HG03095 (cell line): ENCODE measurements around the gene NBPF26.
"Not testable (repeated sequence)": the region's sequence is repeated elsewhere in the genome, so short reads cannot be mapped to it uniquely, and the experiment has no call there.

Experiments
- ATAC-seq: cut with Tn5 transposase; IDR thresholded peaks from one replicate; pipeline ENCODE4 v1.9.1; 2021; ENCODE audit warnings: moderate library complexity; ENCODE audit not compliant: unreplicated experiment

Gene NBPF26

DNA sequence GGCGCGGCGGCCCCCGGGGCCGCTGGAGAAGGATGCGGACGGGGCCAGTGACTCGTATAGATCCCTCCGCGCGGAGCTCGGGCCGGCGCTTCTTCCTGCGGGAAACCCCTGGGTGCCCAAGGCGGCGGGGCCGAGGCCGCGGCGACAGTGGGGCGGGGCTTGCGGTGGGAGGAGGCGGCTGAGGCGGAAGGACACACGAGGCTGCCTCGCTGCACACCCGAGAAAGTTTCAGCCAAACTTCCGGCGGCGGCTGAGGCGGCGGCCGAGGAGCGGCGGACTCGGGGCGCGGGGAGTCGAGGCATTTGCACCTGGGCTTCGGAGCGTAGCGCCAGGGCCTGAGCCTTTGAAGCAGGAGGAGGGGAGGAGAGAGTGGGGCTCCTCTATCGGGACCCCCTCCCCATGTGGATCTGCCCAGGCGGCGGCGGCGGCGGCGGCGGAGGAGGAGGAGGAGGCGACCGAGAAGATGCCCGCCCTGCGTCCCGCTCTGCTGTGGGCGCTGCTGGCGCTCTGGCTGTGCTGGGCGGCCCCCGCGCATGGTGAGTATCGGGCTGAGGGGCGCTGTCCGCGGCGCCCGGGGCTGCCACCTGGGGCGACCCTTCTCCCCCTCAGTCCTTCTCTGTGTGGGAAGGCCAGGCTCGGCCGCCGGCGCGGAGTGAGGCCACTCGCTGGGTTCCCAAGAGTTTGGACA is at the start of gene NBPF26:
TSS of gene NBPF26 (plus strand) at position 231 of the 688 bp plus-strand sequence.
- not testable (repeated sequence) for ATAC-seq

DNA sequence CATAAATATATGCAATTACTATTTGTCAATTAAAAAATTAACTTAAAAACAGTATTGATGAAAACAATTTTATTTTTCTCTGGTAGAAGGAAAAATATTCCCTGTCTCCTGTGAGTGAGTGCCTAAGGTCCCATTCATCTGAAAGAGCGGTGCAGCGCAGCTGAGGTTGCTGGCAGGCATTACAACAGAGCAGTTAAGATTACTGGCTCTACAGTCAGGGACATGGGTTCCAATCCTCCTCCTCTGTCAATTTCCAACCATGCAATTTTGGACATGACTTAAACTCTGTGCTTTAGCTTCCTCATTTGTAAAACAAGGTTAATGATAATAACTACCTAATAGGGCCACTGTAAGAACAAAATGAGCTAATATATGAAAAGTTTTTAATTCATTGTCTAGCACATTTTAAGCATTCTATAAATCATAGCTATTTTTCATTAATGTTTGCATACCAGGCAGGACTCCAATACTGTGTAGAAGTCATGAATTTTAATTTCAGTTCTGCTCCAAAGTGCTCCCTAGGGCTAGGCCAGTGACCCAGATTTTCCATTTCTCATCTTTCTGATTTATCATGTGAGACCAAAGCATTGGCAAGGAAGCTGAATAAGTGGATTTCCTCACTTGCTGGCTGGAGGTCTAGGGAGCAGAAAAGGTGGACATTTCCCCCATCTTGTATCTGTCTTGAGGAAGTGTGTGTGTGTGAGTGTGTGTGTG is 43.5 kb upstream of the NBPF26 start:
- ATAC-seq = not testable (repeated sequence)

DNA sequence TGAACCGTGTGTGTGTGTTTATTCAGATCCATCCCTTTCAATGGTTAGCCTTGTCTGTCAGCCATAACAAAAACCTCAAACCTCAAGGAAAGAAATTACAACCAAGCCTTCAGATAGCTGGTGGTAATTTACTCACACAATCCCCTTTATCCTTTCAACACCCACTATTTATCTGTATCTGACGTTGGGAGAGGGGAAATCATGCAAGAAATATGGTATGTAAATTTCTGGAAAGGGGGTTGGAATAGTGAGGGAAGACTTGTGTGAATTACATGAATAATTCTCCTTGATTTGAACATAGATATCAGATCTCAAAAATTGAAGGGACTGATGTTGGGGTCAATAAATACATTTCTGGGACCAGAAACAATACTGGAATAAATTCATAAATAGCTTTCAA is 42.8 kb upstream of the NBPF26 start:
- not testable (repeated sequence) for ATAC-seq

DNA sequence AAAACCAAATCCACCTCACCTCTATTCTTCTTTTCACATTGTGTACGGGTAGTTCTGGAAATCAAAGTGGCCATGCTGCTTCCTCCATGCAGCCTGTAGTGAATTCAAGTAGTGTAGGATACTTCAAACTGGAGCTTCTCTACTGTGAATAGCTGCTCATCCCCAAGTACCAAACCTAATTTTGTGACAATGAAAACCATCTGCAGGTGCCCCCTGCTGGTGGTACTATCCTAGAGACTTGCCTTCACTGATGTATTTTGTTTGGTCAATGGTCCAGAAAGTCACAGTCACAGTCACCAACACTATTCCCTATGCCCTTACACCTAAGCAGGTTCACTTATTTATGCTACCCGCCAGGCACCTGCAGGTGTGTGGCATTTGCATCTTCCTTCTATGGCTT is 39.3 kb upstream of the NBPF26 start:
- ATAC-seq = not testable (repeated sequence)

DNA sequence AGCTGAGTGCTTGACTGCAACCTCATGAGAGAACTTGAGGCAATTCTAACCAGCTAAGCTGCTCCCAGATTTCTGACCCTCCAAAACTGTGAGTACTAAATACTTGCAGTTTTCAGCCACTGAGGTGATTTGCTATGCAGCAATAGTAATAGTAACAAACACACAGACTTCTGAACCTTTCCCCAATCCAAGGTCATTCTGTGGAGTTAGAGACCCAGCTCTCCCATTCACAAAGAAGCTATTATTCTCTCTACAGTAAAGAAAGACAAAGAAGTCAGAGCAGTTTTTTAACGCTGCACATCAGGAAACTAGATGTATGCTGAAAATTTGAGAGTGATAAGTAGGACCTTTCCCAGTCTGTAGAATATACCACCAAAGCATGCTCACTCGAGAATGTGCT is 38.1 kb upstream of the NBPF26 start:
- not testable (repeated sequence) for ATAC-seq

DNA sequence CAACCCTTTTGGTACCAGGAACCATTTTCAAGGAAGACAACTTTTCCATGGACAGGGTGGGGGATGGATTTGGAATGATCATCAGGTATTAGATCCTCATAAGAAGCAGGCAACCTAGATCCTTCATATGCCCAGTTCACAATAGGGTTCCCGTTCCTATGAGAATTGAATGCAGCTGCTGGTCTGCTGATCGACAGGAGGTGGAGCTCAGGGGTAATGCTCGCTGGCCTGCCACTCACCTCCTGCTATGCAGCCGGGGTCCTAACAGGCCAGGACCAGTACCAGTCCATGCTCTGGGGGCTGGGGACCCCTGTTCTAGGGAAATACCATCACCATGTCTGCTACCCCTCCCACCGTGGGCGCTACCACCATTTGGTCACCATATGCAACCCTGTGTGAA is 36.5 kb upstream of the NBPF26 start:
- ATAC-seq = not testable (repeated sequence)

DNA sequence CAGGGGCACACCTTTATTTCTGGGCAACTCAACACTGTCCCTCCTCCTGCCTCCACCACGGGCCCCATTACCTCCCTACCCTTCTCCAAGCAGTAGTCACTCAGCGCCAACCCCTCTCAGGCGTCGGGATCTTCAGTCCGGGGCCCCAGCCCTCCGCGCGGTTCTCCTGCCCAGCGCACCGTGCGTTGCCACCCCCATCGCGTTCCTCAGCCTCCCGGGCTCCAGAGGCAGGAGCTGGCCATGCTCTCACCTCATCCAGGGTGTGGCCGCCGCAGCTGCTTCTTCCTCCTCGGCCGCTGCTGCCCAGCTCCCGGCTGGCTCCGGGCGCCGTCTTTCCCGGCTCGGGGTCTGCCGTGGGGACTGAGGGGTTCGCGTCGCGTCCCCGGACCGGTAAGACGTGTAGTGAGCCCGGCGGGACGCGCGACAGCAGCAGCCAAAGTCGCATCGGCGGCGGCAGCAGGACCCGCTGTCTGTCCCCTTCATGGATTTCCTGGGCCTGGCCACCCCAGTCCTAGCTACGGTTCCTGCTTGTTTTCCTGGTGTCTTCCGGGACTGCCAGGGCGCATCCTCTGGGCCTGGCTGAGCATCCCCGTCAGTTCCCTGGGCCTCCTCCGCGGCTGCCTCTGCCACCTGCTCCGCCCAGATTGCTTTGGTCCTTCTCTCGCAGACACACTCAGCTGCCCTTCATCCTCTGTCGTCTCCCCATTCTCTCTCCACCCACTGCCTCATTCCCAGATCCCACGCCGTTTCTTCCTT is 22.8 kb upstream of the NBPF26 start:
- not testable (repeated sequence) for ATAC-seq

DNA sequence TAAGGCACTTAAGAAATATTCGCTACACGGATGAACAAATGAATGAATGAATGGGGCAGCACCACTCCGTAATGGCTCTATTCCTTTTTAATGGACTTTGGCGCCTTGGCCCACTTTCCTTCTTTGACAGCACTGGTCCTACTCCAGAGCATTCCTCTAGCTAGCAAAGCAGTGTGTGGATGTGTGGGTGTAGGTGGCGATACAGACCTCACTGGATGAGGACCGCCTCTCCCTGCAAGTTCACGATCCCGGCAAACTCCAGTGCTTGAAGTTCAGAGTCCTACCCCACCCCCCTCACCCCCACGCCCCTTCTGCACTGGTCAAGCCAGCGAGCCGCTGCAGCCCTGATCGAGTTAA is 409 bp upstream of the NBPF26 start:
- not testable (repeated sequence) for ATAC-seq

DNA sequence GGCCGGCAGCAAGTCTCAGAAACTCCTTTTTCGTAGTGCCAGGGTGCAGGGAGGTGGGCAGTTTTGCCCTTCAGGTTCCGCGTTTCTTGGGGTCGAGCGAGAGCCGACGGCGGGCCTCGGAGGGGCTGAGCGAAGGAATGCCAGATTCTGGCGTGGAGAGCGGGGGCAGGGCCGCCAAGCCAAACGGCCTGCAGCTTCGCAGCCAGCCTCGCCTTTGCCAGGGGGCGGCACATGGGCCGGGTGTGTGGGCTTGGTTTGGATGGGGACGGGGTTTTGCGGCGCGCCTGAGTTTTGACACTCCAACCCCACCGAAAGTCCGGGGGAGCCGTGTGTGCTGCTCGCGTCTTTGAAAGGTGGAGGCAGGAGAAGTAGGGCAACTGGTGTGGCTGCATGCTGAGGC is 762 bp downstream of the NBPF26 start:
- not testable (repeated sequence) for ATAC-seq

DNA sequence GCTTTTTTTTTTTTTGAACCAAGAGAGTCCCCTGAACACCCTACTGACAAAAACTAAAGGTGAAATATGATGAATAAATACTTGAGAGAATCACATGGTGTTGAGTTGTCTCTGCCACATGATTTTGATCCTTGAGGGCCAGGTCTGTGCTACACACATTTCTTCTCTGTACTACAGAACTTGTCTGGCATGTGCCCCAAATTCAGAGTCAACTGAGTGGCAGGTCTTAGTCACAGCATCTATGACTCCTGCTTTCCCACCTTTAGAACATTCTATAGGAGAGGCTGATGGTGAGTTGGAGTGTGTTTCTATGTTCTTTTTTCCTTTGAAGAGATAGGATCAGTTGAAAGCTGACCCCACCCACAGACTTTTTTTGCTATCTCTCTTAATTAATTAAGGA is 5.1 kb downstream of the NBPF26 start:
- ATAC-seq = not testable (repeated sequence)

DNA sequence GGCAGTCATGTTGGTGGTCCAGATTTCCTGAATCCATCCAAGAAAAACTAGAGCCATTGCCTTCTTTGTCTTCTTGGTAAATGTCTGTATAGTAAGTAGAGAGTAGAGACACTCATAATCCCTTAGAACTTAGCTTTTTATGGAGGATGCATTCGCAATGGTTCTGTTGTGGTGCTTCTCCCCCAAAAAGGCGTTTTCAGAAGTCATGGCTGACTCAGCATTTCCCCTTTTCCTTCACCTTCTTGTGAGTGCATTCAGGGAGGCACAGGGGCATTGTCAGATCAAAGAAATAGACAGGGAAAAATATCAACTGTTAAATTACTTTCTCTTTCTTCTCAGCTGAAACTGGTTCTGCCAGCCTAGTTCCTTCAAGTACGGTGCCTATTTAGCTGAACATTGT is 45.3 kb downstream of the NBPF26 start:
- ATAC-seq = not testable (repeated sequence)

DNA sequence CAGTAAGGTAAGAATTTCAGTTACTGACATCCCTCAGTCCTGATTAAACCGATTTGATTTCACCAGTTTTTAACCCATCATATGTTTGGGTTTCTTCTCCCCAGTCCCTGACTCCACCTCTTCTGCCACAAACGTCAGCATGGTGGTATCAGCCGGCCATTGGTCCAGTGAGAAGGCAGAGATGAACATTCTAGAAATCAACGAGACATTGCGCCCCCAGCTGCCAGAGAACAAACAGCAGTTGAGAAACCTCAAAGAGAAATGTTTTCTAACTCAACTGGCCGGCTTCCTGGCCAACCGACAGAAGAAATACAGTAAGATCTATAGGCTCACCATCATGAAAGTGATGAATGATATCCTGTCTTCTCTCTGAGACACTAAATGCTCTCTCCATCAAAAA is 81.7 kb downstream of the NBPF26 start:
- not testable (repeated sequence) for ATAC-seq

DNA sequence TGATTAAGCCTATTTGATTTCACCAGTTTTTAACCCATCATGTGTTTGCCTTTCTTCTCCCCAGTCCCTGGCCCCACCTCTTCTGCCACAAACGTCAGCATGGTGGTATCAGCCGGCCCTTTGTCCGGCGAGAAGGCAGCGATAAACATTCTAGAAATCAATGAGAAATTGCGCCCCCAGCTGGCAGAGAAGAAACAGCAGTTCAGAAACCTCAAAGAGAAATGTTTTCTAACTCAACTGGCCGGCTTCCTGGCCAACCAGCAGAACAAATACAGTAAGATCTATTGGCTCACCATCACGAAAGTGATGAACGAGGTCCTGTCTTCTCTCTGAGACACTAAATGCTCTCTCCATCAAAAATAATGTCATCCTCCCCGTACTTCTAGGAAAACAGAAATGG is 88.1 kb downstream of the NBPF26 start:
- ATAC-seq = not testable (repeated sequence)

DNA sequence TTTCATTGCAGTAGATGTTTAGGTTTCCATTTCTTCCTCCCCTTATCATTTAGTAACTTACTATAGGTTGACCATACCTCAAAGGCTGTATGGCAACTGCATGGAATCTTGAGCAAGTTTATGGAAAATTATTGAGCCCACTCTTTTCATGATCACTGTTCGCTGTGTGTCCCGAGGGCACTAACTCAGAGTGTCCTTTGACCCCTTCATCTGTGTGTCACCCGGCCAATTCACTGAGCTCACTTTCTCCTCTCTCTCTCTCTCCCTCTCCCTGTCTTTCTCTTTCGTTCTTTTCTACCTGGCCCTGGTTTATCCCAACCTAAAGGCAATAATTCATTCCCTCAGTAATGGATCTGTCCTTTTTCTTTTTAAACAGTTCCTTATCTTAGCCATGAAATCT is 101.3 kb downstream of the NBPF26 start:
- ATAC-seq = not testable (repeated sequence)

DNA sequence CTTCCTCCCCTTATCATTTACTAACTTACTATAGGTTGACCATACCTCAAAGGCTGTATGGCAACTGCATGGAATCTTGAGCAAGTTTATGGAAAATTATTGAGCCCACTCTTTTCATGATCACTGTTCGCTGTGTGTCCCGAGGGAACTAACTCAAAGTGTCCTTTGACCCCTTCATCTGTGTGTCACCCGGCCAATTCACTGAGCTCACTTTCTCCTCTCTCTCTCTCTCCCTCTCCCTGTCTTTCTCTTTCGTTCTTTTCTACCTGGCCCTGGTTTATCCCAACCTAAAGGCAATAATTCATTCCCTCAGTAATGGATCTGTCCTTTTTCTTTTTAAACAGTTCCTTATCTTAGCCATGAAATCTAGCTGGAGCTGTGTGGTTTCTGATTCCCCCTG is 102.9 kb downstream of the NBPF26 start:
- ATAC-seq = not testable (repeated sequence)

DNA sequence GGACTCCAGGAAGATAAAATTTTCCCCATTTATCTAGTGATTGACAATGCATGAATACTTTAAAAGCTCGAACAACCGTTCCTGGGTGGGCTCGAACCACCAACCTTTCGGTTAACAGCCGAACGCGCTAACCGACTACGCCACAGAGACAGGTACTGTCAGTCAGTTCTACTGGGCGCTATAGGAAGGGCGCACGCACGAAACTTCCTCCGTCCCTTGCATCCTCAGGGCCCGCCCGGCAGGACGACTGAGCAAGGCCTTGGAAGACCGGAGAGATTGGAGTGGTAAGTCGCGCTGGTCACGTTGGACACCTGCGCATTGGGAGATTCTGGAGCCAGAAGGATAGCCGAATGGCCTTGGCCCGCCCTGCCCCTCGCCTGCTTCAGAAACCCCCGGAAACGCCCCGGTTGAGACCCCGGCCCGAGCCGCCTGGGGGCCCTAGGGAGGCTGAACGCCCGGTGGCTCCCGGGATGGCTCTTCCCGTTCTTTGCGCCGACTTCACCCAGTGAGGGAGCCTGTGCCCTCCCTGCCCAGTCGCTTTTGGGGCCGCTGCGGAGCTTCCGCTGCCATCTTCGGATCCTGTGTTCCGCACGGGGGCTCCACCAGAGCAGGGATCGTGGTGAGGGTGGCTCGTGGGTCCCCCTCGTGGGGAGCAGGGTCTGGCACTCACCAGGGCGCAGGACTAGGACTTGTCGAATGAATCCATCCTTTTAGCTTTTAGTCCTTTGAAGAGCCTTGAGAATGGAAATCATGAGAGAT is 120.6 kb downstream of the NBPF26 start:
- not testable (repeated sequence) for ATAC-seq

DNA sequence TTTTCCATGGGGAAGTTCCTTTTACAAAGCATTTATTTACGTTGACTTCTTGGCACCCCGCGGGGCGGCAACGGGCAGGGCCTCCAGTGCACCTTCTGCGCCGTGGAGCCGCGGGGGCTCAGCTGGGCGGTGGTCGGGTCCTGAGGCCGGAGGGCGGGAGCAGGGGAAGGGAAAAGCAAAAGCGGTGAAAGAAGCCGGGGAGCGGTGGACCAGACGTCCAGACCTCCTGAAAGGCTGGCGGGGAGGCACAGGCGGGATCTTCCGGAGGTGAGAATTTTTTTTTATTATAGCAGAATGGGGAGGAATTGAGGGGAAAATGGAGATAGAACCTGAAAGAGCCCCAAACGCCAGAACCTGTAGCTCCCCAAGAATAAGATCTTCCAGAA is 121.2 kb downstream of the NBPF26 start:
- not testable (repeated sequence) for ATAC-seq

DNA sequence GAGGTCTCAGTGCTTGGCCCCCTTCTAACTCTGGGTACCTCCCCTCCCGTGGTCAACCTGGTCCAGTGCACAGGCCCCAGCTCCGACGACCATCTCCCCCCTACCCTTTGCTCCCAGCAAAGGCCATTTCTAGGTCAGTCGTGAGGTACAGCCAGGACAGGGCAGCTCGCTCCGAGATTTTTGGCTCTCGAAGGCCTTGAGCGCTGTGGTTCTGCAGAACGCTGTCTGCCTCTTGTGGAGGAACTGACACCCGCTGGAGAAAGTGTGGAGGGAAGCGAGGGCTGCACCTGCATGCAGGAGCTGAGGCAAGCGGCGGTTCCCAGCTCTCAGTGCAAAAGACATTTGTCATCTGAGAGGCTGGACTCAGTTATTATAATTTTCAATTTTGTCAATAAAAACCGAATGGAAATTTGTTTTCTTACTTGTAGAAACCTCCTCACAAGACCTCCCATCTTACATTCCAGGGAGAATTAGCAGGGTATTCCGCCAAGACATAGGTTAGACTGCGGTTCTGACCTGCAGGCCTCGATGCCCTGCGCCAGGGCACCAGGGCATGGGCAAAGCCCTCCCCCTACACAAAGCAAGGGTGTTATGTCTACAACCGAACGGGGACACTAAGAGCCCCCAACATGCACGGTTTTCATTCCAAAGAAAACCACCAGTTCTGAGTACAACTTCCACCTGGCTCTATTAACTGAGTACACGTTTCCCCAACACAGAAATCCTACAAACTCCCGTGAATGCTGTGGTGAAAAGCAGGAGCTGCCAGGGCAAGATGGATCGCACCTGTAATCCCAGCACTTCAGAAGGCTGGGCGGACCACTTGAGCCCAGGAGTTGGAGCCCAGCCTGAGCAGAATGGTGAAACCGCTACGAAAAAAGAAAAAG is 125.9 kb downstream of the NBPF26 start:
- ATAC-seq = not testable (repeated sequence)

DNA sequence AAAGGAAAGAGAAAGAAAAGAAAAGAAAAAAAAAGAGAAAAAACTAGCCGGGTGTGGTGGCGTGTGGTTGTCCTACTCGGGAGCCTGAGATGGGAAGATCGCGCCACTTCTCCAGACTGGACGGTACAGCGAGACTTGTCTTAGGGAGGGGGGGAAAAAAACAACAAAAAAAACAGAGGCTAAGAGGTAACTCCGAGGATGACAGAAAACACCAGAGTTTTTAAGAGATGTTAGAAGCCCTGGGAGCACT is 126.5 kb downstream of the NBPF26 start:
- not testable (repeated sequence) for ATAC-seq
